Measurements from ENCODE around the gene ARHGAP9. TPM values are rescaled to one million over a fixed set of nuclear protein-coding genes. Genes with fewer than 3 reads are reported as not detected.

ARHGAP9 gene
- total and polyA plus RNA-seq, 2 of the 4 experiments (the other 2 are of a cell fraction), result 0.18 to 0.79 TPM

GRCh38 chr12:57469296-57470164 lies 10.1 kb downstream of the ARHGAP9 start:
- Histone ChIP-seq H2BK120ac (ENCODE audit: low read depth, low read length) (no peak overlapping the region), H3K9me1 (ENCODE audit: insufficient read depth, low read length) (peaks cover 6% of the 10 kb centered on the region; the same call in 1 of the 2 replicates), H2AFZ (replicated peaks; ENCODE audit: low read length, poor library complexity) (no peak overlapping the region), H4K5ac (ENCODE audit: low read depth, low read length) (no peak overlapping the region), H3K4me1 (ENCODE audit: control insufficient read depth, insufficient read depth, low read length) (no peaks in the 10 kb centered on the region), H3K9me3 (ENCODE audit: control insufficient read depth, insufficient read depth, low read length) (no peaks in the 10 kb centered on the region; the same call in 1 of the 2 replicates), H3K36me3 (ENCODE audit: control insufficient read depth, insufficient read depth, low read length) (no peaks in the 10 kb centered on the region), H4K91ac (ENCODE audit: insufficient read depth, low read depth, low read length) (no peak overlapping the region), H3K27me3 (ENCODE audit: control insufficient read depth, insufficient read depth, low read length) (peaks cover 33% of the 10 kb centered on the region), H3K27ac (ENCODE audit: insufficient read depth, low read length) (no peak overlapping the region), H3K9ac (ENCODE audit: low read depth, low read length) (no peak overlapping the region), H3K4ac (ENCODE audit: low read depth, low read length) (no peak overlapping the region), H4K8ac (ENCODE audit: low read depth in 2 of 2, low read length in 2 of 2) (no peak overlapping the region), H3K4me2 (ENCODE audit: low read depth, low read length) (no peak overlapping the region), H3K18ac (ENCODE audit: low read depth, low read length) (no peak overlapping the region), H3K56ac (ENCODE audit: extremely low read depth, insufficient read depth, low read length) (no peak overlapping the region), H2BK15ac (ENCODE audit: low read depth, low read length) (no peak overlapping the region), H3K14ac (replicated peaks; ENCODE audit: low read depth, low read length) (no peak overlapping the region), H3K4me3 (ENCODE audit: insufficient read depth, low read depth, low read length) (no peak overlapping the region), H2AK5ac (ENCODE audit: low read depth, low read length) (no peak overlapping the region), H2BK20ac (ENCODE audit: low read depth, low read length) (no peak overlapping the region), H3K79me1 (ENCODE audit: low read depth in 1 of 2, low read length in 2 of 2) (no peaks in the 10 kb centered on the region), H2BK5ac (ENCODE audit: low read depth, low read length, poor library complexity, severe bottlenecking) (no peak overlapping the region), H3K23ac (ENCODE audit: low read depth, low read length) (no peak overlapping the region), H4K20me1 (ENCODE audit: insufficient read depth, low read length) (no peaks in the 10 kb centered on the region), H2AK9ac (replicated peaks; ENCODE audit: low read depth, low read length, poor library complexity) (no peak overlapping the region)
- no TSS peak for BruUV-seq (replicated peaks)
- in situ Hi-C loops (cut with MboI; ENCODE audit: low sequenced_read_pairs), result no loop called here
- 52% methylated on average over 2 of the region's 10 CpGs; no CpG with 5 or more reads in 1 of the 2 experiments for WGBS, 2 experiments (ENCODE audit: extremely low coverage in 2 of 2, insufficient read length in 1 of 2)
- dilution Hi-C loops (cut with HindIII; ENCODE audit: low sequenced_read_pairs, unreplicated experiment), result no loop called here
- DNase-seq (no peak), ATAC-seq (ENCODE audit: low read depth) (no peak)
- intact Hi-C loops (cut with micrococcal nuclease), result no loop called here
- no peak for TF ChIP-seq NFE2L2 (IDR thresholded peaks at IDR 0.05; ENCODE audit: low read depth, low read length)
- 0 out of 2 replicates have a peak, but pooled peaks have one; percentile 3 for TF ChIP-seq CEBPB (IDR thresholded peaks at IDR 0.05; ENCODE audit: low read depth, low read length)
- CTCF ChIA-PET, result interaction anchor here (0.6 kb wide), 1 partner anchor 11 kb away, joined by 3 read pairs; no protein-coding TSS in a partner anchor
- POLR2A ChIA-PET (ENCODE audit: unreplicated experiment), result no interaction called here
